ENCODE data around the gene TMEFF2. TPM values are rescaled to one million over a fixed set of nuclear protein-coding genes. Genes with fewer than 3 reads are reported as not detected.

The TMEFF2 gene
- total RNA-seq, 2 donors from 2014 or later: 0.09 TPM; not detected in 1

- H3K27ac Mint-ChIP-seq: no peak overlapping the region
- no peaks in the 10 kb centered on the region for H3K27me3 ChIP-seq (ENCODE audit: control insufficient read depth, insufficient read depth, low read length, poor library complexity, severe bottlenecking)
- peak; percentile 86 for DNase-seq
- H3K27ac ChIP-seq (ENCODE audit: low read depth, low read length): no peak overlapping the region
- H3K36me3 Mint-ChIP-seq (ENCODE audit: low read depth): no peaks in the 10 kb centered on the region
- 11% methylated on average over 4 of the region's 4 CpGs; no CpG with 5 or more reads in 1 of the 2 experiments for WGBS, 2 experiments (ENCODE audit: insufficient coverage in 1 of 2, insufficient read length in 1 of 2)
- H3K27me3 Mint-ChIP-seq (ENCODE audit: insufficient read depth): no peaks in the 10 kb centered on the region
- H3K9ac ChIP-seq (ENCODE audit: extremely low read depth, low read length, poor library complexity, severe bottlenecking): no peak overlapping the region
- no peaks in the 10 kb centered on the region for H3K36me3 ChIP-seq (ENCODE audit: control insufficient read depth, insufficient read depth, low read length)
- no peaks in the 10 kb centered on the region for H3K4me1 ChIP-seq (ENCODE audit: control insufficient read depth, insufficient read depth, low read length)
- H3K4me1 Mint-ChIP-seq: peaks cover 2% of the 10 kb centered on the region
- H3K9me3 ChIP-seq (ENCODE audit: control insufficient read depth, low read length): no peaks in the 10 kb centered on the region
- H3K9me3 Mint-ChIP-seq: no peaks in the 10 kb centered on the region
- no peak overlapping the region for H3K4me3 ChIP-seq (ENCODE audit: low read length)
- no peak overlapping the region for H3K4me3 Mint-ChIP-seq
- peak; percentile 96 for TF ChIP-seq CTCF (conservative IDR thresholded peaks at IDR 0.05)
Observed at GRCh38 chr2:192162392-192163042, 32.2 kb downstream of the TMEFF2 start.

- H3K36me3 ChIP-seq (ENCODE audit: control insufficient read depth, insufficient read depth, low read length): no peaks in the 10 kb centered on the region
- H3K36me3 Mint-ChIP-seq (ENCODE audit: low read depth): no peaks in the 10 kb centered on the region
- H3K4me3 Mint-ChIP-seq: no peak overlapping the region
- no peak for DNase-seq
- H3K4me1 Mint-ChIP-seq: peaks cover 2% of the 10 kb centered on the region
- no peaks in the 10 kb centered on the region for H3K4me1 ChIP-seq (ENCODE audit: control insufficient read depth, insufficient read depth, low read length)
- H3K9ac ChIP-seq (ENCODE audit: extremely low read depth, low read length, poor library complexity, severe bottlenecking): no peak overlapping the region
- 92 to 100% methylated on average over 2 of the region's 2 CpGs for WGBS, 2 experiments (ENCODE audit: insufficient coverage in 1 of 2, insufficient read length in 1 of 2)
- H3K9me3 ChIP-seq (ENCODE audit: control insufficient read depth, low read length): no peaks in the 10 kb centered on the region
- no peaks in the 10 kb centered on the region for H3K27me3 ChIP-seq (ENCODE audit: control insufficient read depth, insufficient read depth, low read length, poor library complexity, severe bottlenecking)
- no peak overlapping the region for H3K27ac ChIP-seq (ENCODE audit: low read depth, low read length)
- no peaks in the 10 kb centered on the region for H3K27me3 Mint-ChIP-seq (ENCODE audit: insufficient read depth)
- no peak overlapping the region for H3K27ac Mint-ChIP-seq
- H3K4me3 ChIP-seq (ENCODE audit: low read length): no peak overlapping the region
- no peak for TF ChIP-seq CTCF (conservative IDR thresholded peaks at IDR 0.05)
- no peaks in the 10 kb centered on the region for H3K9me3 Mint-ChIP-seq
Observed at GRCh38 chr2:192161656-192162290, 33.0 kb downstream of the TMEFF2 start.

- no peak for TF ChIP-seq CTCF (conservative IDR thresholded peaks at IDR 0.05)
- Histone ChIP-seq H3K27ac (ENCODE audit: low read depth, low read length) (no peak overlapping the region), H3K27me3 (ENCODE audit: control insufficient read depth, insufficient read depth, low read length, poor library complexity, severe bottlenecking) (no peaks in the 10 kb centered on the region), H3K9ac (ENCODE audit: extremely low read depth, low read length, poor library complexity, severe bottlenecking) (no peak overlapping the region), H3K36me3 (ENCODE audit: control insufficient read depth, insufficient read depth, low read length) (no peaks in the 10 kb centered on the region), H3K4me3 (ENCODE audit: low read length) (no peak overlapping the region), H3K9me3 (ENCODE audit: control insufficient read depth, low read length) (no peaks in the 10 kb centered on the region), H3K4me1 (ENCODE audit: control insufficient read depth, insufficient read depth, low read length) (no peaks in the 10 kb centered on the region)
- no peak overlapping the region for H3K27ac Mint-ChIP-seq
- H3K4me3 Mint-ChIP-seq: no peak overlapping the region
- H3K9me3 Mint-ChIP-seq: no peaks in the 10 kb centered on the region
- no peak for DNase-seq
- no peaks in the 10 kb centered on the region for H3K27me3 Mint-ChIP-seq (ENCODE audit: insufficient read depth)
- no peaks in the 10 kb centered on the region for H3K36me3 Mint-ChIP-seq (ENCODE audit: low read depth)
- 88 to 98% methylated on average over 1 of the region's 1 CpG for WGBS, 2 experiments (ENCODE audit: insufficient coverage in 1 of 2, insufficient read length in 1 of 2)
- H3K4me1 Mint-ChIP-seq: peaks cover 2% of the 10 kb centered on the region
Observed at GRCh38 chr2:192159736-192160135, 35.0 kb downstream of the TMEFF2 start.
